Fibroblast of lung (primary cell): Measurements from ENCODE around the gene RTKN. TPM values are rescaled to one million over a fixed set of nuclear protein-coding genes. Genes with fewer than 3 reads are reported as not detected.

Experiments
- DNase-seq, 2 donors: peaks; one replicate each; pipeline versions ENCODE4 v3.0.0 to v3.0.0-alpha.2; 2010; ENCODE audit warnings: low read depth in 2 of 2
- H2AFZ ChIP-seq: 2 replicates; pipeline ENCODE4 v1.5.1; 2012; ENCODE audit warnings: low read length, control low read depth, inconsistent platforms
- H3K27ac ChIP-seq: 2 replicates; pipeline ENCODE4 v1.5.1; 2011; ENCODE audit warnings: low read length, control low read depth; ENCODE audit not compliant: insufficient read depth
- H3K27me3 ChIP-seq: 2 replicates; pipeline ENCODE4 v1.5.1; 2011; ENCODE audit warnings: mild to moderate bottlenecking, low read length; ENCODE audit not compliant: control insufficient read depth, insufficient read depth
- H3K36me3 ChIP-seq: 2 replicates; pipeline ENCODE4 v1.5.1; 2011; ENCODE audit warnings: low read length; ENCODE audit not compliant: control insufficient read depth, insufficient read depth
- H3K4me1 ChIP-seq: 2 replicates; pipeline ENCODE4 v1.5.1; 2011; ENCODE audit warnings: low read length; ENCODE audit not compliant: control insufficient read depth, insufficient read depth; ENCODE audit errors: extremely low read depth
- H3K4me2 ChIP-seq: 2 replicates; pipeline ENCODE4 v1.5.1; 2011; ENCODE audit warnings: low read length, control low read depth; ENCODE audit not compliant: insufficient read depth; ENCODE audit errors: extremely low read depth
- H3K4me3 ChIP-seq, 4 experiments: fragments of 200-600 bp in 1 of 4; sonication (generic) in 1 of 4; replicated peaks in 1 of 4; 2 replicates each; pipeline ENCODE4 v1.5.1; 2011 to 2016; ENCODE audit warnings: low read length in 4 of 4, low read depth in 3 of 4, mild to moderate bottlenecking in 3 of 4, control low read depth in 2 of 4, inconsistent platforms in 1 of 4, mixed read lengths in 1 of 4; ENCODE audit not compliant: insufficient read depth in 1 of 4; ENCODE audit errors: control extremely low read depth in 1 of 4
- H3K79me2 ChIP-seq: 2 replicates; pipeline ENCODE4 v1.5.1; 2012; ENCODE audit warnings: mild to moderate bottlenecking, low read length, inconsistent platforms; ENCODE audit not compliant: control insufficient read depth, insufficient read depth
- H3K9ac ChIP-seq: 2 replicates; pipeline ENCODE4 v1.5.1; 2011; ENCODE audit warnings: mild to moderate bottlenecking, low read length, control low read depth; ENCODE audit not compliant: insufficient read depth
- H3K9me3 ChIP-seq: 2 replicates; pipeline ENCODE4 v1.5.1; 2012; ENCODE audit warnings: low read depth, low read length; ENCODE audit not compliant: control insufficient read depth, insufficient read depth
- H4K20me1 ChIP-seq: 2 replicates; pipeline ENCODE4 v1.5.1; 2011; ENCODE audit warnings: low read length; ENCODE audit not compliant: control insufficient read depth, insufficient read depth; ENCODE audit errors: extremely low read depth
- CTCF ChIP-seq, 2 donors: IDR thresholded peaks in 1 of 2; conservative IDR thresholded peaks in 1 of 2; 1 replicate in 1 of 2; 2 replicates in 1 of 2; pipeline ENCODE4 v1.5.1; 2011 to 2012; ENCODE audit warnings: low read length in 2 of 2, control low read depth in 1 of 2, inconsistent platforms in 1 of 2, low read depth in 1 of 2, mild to moderate bottlenecking in 1 of 2
- EZH2 ChIP-seq: IDR thresholded peaks from 2 replicates; pipeline ENCODE4 v1.5.1; 2012; ENCODE audit warnings: low read length, control low read depth, mild to moderate bottlenecking; ENCODE audit errors: missing control alignments
- polyA plus RNA-seq, 2 donors: library from polyadenylated mRNA; depleted of rRNA in 1 of 2; stranded (reverse) in 1 of 2; unstranded in 1 of 2; fragments of >200 nt; gene quantifications; 2 replicates each; pipeline ENCODE4 v1.2.1, GENCODE V29; 2011 to 2012; ENCODE audit warnings: missing spikeins in 1 of 2
- total RNA-seq: library from RNA; depleted of rRNA; stranded (reverse); fragments of >200 nt; gene quantifications from 2 replicates; pipeline ENCODE4 v1.2.1, GENCODE V29; 2014

RTKN gene
- total and polyA plus RNA-seq, 2 donors (not counting 1 experiment from before 2014, with no cell fraction given): 8.3 to 16.0 TPM

- H3K4me3 ChIP-seq: no peak overlapping the region
- H3K27ac ChIP-seq: no peak overlapping the region
- H3K27me3 ChIP-seq: no peaks in the 10 kb centered on the region
- H2AFZ ChIP-seq: no peak overlapping the region
- H4K20me1 ChIP-seq: no peaks in the 10 kb centered on the region
- TF ChIP-seq CTCF (conservative IDR thresholded peaks at IDR 0.05 in 1 of 2, IDR thresholded peaks at IDR 0.05 in 1 of 2; ENCODE audit: low read depth in 1 of 2, low read length in 2 of 2): no peak
- TF ChIP-seq EZH2: no peak
- H3K79me2 ChIP-seq: no peaks in the 10 kb centered on the region
- H3K4me1 ChIP-seq: no peaks in the 10 kb centered on the region
- no peak overlapping the region for H3K9ac ChIP-seq
- DNase-seq: no peak
- H3K36me3 ChIP-seq: no peaks in the 10 kb centered on the region
- no peaks in the 10 kb centered on the region for H3K9me3 ChIP-seq
- no peak overlapping the region for H3K4me2 ChIP-seq
Observed at GRCh38 chr2:74401891-74402290, 39.8 kb downstream of the RTKN start.

GRCh38 chr2:74399785-74400184 lies 42.0 kb downstream of the RTKN start:
- peak in 1 of 2 donors; percentile 54 for DNase-seq
- H2AFZ ChIP-seq: no peak overlapping the region
- no peaks in the 10 kb centered on the region for H3K27me3 ChIP-seq
- H3K4me3 ChIP-seq: no peak overlapping the region
- H4K20me1 ChIP-seq: no peaks in the 10 kb centered on the region
- no peaks in the 10 kb centered on the region for H3K36me3 ChIP-seq
- no peak overlapping the region for H3K9ac ChIP-seq
- no peaks in the 10 kb centered on the region for H3K9me3 ChIP-seq
- no peak overlapping the region for H3K4me2 ChIP-seq
- H3K79me2 ChIP-seq: no peaks in the 10 kb centered on the region
- H3K27ac ChIP-seq: no peak overlapping the region
- no peaks in the 10 kb centered on the region for H3K4me1 ChIP-seq
- TF ChIP-seq CTCF (conservative IDR thresholded peaks at IDR 0.05 in 1 of 2, IDR thresholded peaks at IDR 0.05 in 1 of 2; ENCODE audit: low read depth in 1 of 2, low read length in 2 of 2): peak; percentile 49 to 71
- TF ChIP-seq EZH2: no peak

- Histone ChIP-seq H2AFZ (no peak overlapping the region), H3K36me3 (no peaks in the 10 kb centered on the region), H3K4me2 (no peak overlapping the region), H3K27me3 (no peaks in the 10 kb centered on the region), H3K79me2 (peaks cover 3% of the 10 kb centered on the region), H3K9ac (no peak overlapping the region), H3K4me1 (no peaks in the 10 kb centered on the region), H3K27ac (no peak overlapping the region), H4K20me1 (no peaks in the 10 kb centered on the region), H3K9me3 (no peaks in the 10 kb centered on the region), H3K4me3 (no peak overlapping the region)
- DNase-seq: no peak
- TF ChIP-seq EZH2: no peak
- TF ChIP-seq CTCF (conservative IDR thresholded peaks at IDR 0.05 in 1 of 2, IDR thresholded peaks at IDR 0.05 in 1 of 2; ENCODE audit: low read depth in 1 of 2, low read length in 2 of 2): no peak
Observed at GRCh38 chr2:74396149-74396548, 45.6 kb downstream of the RTKN start.
